ENCODE measurements around the gene GPR55. TPM values are rescaled to one million over a fixed set of nuclear protein-coding genes. Genes with fewer than 3 reads are reported as not detected.
A peak's percentile ranks its signal among the peaks of the same experiment; 100 is the strongest.

GPR55 gene
- total and polyA plus RNA-seq, 2 donors (not counting 1 experiment from before 2014, with no cell fraction given) = 3.0 to 4.1 TPM

GRCh38 chr2:230868947-230869913 is 55.8 kb downstream of the GPR55 start:
- no peak overlapping the region for H3K4me3 Mint-ChIP-seq
- Histone ChIP-seq H3K4me1 (ENCODE audit: control insufficient read depth in 2 of 2, insufficient read depth in 2 of 2, low read length in 2 of 2) (peaks cover 84 to 90% of the 10 kb centered on the region in 2 donors), H3K9ac (ENCODE audit: low read length) (no peak overlapping the region), H3K79me2 (ENCODE audit: control insufficient read depth, insufficient read depth, low read length) (peaks cover 58% of the 10 kb centered on the region), H4K20me1 (ENCODE audit: control insufficient read depth, insufficient read depth, low read length, poor library complexity, severe bottlenecking) (peaks cover 5% of the 10 kb centered on the region), H3K27ac (ENCODE audit: low read length in 2 of 2) (no peak overlapping the region), H3K36me3 (replicated peaks in 1 of 2; ENCODE audit: control extremely low read depth in 1 of 2, control insufficient read depth in 1 of 2, extremely low read depth in 1 of 2, insufficient read depth in 2 of 2, low read length in 1 of 2) (no peaks in the 10 kb centered on the region), H3K4me3 (ENCODE audit: control extremely low read depth in 1 of 5, extremely low read depth in 1 of 5, insufficient read depth in 1 of 5, low read depth in 2 of 5, low read length in 4 of 5) (no peak overlapping the region), H3K9me3 (ENCODE audit: control extremely low read depth in 1 of 3, control insufficient read depth in 2 of 3, insufficient read depth in 1 of 3, low read length in 2 of 3) (peaks cover 0 to 3% (median 0%) of the 10 kb centered on the region in 3 donors), H3K4me2 (replicated peaks; ENCODE audit: low read depth, low read length, poor library complexity, severe bottlenecking) (peak overlapping the region; percentile 48), H2AFZ (ENCODE audit: insufficient read depth, low read depth, low read length, poor library complexity, severe bottlenecking) (no peak overlapping the region), H3K27me3 (replicated peaks in 1 of 4; ENCODE audit: control extremely low read depth in 1 of 4, control insufficient read depth in 3 of 4, insufficient read depth in 4 of 4, low read length in 3 of 4) (no peaks in the 10 kb centered on the region)
- H3K27ac Mint-ChIP-seq = peak overlapping the region; percentile 53
- WGBS (ENCODE audit: insufficient coverage) = 71% methylated on average over 12 of the region's 19 CpGs
- ChIA-PET CTCF (interaction anchor here (3.3 to 5.5 kb wide), 2 partner anchors 21 to 45 kb away, joined by 10 to 40 read pairs; no protein-coding TSS in a partner anchor), POLR2A (no interaction called here)
- peaks cover 64% of the 10 kb centered on the region for H3K4me1 Mint-ChIP-seq
- no peaks in the 10 kb centered on the region for H3K27me3 Mint-ChIP-seq
- intact Hi-C loops (cut with micrococcal nuclease) = no loop called here
- TF ChIP-seq CTCF (IDR thresholded peaks at IDR 0.05) = no peak
- DNase-seq (no peak), ATAC-seq (ENCODE audit: low read depth) (no peak)
- no peaks in the 10 kb centered on the region for H3K9me3 Mint-ChIP-seq (ENCODE audit: insufficient read depth)

All from B cell (primary cell).